ENCODE results near the gene ARID5A. TPM values are rescaled to one million over a fixed set of nuclear protein-coding genes. Genes with fewer than 3 reads are reported as not detected.

Gene ARID5A
- total and polyA plus RNA-seq, 2 of the 13 experiments (the other 11 are each of a cell fraction or from before 2014, with no cell fraction given) = 6.0 to 9.5 TPM

DNA sequence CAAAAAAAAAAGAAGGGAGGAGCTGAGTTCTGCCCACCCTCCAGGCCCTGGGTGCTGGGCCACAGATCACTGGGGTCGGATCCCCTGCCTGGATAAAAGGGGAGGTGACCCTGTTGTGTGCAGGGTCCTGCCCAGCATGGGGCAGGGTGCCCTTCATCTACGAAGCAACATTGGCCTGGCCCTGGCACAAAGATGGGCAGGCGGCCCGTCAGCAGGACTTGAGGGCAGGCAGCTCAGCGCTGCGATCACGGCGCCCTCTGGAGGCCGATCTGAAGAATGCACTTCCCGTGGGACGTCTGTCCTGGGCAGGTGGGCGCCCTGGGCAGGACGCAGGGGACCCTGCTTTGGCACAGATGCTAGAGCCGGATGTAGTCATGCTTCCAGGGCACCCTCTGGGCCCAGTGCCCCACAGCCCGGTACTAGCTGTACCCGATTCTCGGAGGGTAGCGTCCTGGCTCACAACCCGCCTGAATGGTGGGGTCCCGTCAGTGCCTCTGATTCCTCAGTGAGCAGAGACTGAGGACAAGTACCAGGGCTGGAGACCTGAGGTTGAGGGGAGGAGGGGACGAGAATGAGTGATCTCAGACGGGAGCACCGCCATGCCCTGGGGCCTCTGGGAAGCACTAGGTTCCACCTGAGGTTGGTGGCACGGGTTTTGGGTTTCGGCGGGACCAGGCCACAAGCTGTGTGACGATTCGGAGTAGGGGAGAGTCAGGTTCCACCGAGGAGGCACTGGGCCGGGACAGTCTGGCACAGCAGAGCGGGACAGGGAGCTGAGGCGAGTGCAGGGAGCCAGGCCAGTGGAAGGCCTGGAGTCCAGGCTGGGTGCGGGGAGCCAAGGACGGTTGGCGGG lies 18.0 kb downstream of the ARID5A start (continued):
- TF ChIP-seq HNF4G (IDR thresholded peaks at IDR 0.05; ENCODE audit: borderline replicate concordance, low read depth, low read length) (no peak), HNF4G (CRISPR knock-in tag; IDR thresholded peaks at IDR 0.05; ENCODE audit: borderline replicate concordance, low read depth) (no peak), SMAD9 (CRISPR knock-in tag; IDR thresholded peaks at IDR 0.05) (no peak), ZSCAN25 (CRISPR knock-in tag; IDR thresholded peaks at IDR 0.05) (no peak), ZNF720 (CRISPR knock-in tag; IDR thresholded peaks at IDR 0.05) (no peak), JUN (CRISPR knock-in tag; IDR thresholded peaks at IDR 0.05) (no peak), NR2C2 (CRISPR knock-in tag; IDR thresholded peaks at IDR 0.05; ENCODE audit: borderline replicate concordance) (no peak), MBNL3 (CRISPR knock-in tag; conservative IDR thresholded peaks at IDR 0.05) (no peak), MED1 (CRISPR knock-in tag; IDR thresholded peaks at IDR 0.05) (no peak), ZKSCAN5 (CRISPR knock-in tag; IDR thresholded peaks at IDR 0.05) (no peak), ZNF614 (CRISPR knock-in tag; IDR thresholded peaks at IDR 0.05; ENCODE audit: borderline replicate concordance) (peak; percentile 60; the same call in 1 of the 2 replicates)
- TF ChIP-seq, protein P1, sequence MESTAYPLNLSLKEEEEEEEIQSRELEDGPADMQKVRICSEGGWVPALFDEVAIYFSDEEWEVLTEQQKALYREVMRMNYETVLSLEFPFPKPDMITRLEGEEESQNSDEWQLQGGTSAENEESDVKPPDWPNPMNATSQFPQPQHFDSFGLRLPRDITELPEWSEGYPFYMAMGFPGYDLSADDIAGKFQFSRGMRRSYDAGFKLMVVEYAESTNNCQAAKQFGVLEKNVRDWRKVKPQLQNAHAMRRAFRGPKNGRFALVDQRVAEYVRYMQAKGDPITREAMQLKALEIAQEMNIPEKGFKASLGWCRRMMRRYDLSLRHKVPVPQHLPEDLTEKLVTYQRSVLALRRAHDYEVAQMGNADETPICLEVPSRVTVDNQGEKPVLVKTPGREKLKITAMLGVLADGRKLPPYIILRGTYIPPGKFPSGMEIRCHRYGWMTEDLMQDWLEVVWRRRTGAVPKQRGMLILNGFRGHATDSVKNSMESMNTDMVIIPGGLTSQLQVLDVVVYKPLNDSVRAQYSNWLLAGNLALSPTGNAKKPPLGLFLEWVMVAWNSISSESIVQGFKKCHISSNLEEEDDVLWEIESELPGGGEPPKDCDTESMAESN (CRISPR knock-in tag; conservative IDR thresholded peaks at IDR 0.05) = peak; percentile 84
- TF ChIP-seq, protein P2, sequence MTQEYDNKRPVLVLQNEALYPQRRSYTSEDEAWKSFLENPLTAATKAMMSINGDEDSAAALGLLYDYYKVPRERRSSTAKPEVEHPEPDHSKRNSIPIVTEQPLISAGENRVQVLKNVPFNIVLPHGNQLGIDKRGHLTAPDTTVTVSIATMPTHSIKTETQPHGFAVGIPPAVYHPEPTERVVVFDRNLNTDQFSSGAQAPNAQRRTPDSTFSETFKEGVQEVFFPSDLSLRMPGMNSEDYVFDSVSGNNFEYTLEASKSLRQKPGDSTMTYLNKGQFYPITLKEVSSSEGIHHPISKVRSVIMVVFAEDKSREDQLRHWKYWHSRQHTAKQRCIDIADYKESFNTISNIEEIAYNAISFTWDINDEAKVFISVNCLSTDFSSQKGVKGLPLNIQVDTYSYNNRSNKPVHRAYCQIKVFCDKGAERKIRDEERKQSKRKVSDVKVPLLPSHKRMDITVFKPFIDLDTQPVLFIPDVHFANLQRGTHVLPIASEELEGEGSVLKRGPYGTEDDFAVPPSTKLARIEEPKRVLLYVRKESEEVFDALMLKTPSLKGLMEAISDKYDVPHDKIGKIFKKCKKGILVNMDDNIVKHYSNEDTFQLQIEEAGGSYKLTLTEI (CRISPR knock-in tag; conservative IDR thresholded peaks at IDR 0.05) = no peak
- TF ChIP-seq, protein P3, sequence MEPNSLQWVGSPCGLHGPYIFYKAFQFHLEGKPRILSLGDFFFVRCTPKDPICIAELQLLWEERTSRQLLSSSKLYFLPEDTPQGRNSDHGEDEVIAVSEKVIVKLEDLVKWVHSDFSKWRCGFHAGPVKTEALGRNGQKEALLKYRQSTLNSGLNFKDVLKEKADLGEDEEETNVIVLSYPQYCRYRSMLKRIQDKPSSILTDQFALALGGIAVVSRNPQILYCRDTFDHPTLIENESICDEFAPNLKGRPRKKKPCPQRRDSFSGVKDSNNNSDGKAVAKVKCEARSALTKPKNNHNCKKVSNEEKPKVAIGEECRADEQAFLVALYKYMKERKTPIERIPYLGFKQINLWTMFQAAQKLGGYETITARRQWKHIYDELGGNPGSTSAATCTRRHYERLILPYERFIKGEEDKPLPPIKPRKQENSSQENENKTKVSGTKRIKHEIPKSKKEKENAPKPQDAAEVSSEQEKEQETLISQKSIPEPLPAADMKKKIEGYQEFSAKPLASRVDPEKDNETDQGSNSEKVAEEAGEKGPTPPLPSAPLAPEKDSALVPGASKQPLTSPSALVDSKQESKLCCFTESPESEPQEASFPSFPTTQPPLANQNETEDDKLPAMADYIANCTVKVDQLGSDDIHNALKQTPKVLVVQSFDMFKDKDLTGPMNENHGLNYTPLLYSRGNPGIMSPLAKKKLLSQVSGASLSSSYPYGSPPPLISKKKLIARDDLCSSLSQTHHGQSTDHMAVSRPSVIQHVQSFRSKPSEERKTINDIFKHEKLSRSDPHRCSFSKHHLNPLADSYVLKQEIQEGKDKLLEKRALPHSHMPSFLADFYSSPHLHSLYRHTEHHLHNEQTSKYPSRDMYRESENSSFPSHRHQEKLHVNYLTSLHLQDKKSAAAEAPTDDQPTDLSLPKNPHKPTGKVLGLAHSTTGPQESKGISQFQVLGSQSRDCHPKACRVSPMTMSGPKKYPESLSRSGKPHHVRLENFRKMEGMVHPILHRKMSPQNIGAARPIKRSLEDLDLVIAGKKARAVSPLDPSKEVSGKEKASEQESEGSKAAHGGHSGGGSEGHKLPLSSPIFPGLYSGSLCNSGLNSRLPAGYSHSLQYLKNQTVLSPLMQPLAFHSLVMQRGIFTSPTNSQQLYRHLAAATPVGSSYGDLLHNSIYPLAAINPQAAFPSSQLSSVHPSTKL (CRISPR knock-in tag; IDR thresholded peaks at IDR 0.05) = peak; percentile 25; the same call in 1 of the 2 replicates
- TF ChIP-seq, protein P4, sequence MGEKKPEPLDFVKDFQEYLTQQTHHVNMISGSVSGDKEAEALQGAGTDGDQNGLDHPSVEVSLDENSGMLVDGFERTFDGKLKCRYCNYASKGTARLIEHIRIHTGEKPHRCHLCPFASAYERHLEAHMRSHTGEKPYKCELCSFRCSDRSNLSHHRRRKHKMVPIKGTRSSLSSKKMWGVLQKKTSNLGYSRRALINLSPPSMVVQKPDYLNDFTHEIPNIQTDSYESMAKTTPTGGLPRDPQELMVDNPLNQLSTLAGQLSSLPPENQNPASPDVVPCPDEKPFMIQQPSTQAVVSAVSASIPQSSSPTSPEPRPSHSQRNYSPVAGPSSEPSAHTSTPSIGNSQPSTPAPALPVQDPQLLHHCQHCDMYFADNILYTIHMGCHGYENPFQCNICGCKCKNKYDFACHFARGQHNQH (CRISPR knock-in tag; IDR thresholded peaks at IDR 0.05) = 0 out of 2 replicates have a peak, but pooled peaks have one; percentile 34
